ENCODE results near the gene CACNG4. TPM values are rescaled to one million over a fixed set of nuclear protein-coding genes. Genes with fewer than 3 reads are reported as not detected.
A peak's percentile ranks its signal among the peaks of the same experiment; 100 is the strongest.

The CACNG4 gene
- total RNA-seq, 1 donor, result not detected

GRCh38 chr17:67030641-67031040 lies 66.1 kb downstream of the CACNG4 start:
- no peak overlapping the region for H3K27ac ChIP-seq (ENCODE audit: low read depth, low read length)
- no peak overlapping the region for H3K4me2 ChIP-seq (ENCODE audit: insufficient read depth, low read length)
- no peaks in the 10 kb centered on the region for H3K79me2 ChIP-seq (ENCODE audit: insufficient read depth, low read length)
- no peaks in the 10 kb centered on the region for H3K9me3 ChIP-seq (ENCODE audit: low read depth, low read length)
- peaks cover 8% of the 10 kb centered on the region for H3K27me3 ChIP-seq (ENCODE audit: insufficient read depth, low read length)
- H3K4me3 ChIP-seq (ENCODE audit: insufficient read depth, low read length), result no peak overlapping the region
- no peak overlapping the region for H2AFZ ChIP-seq (ENCODE audit: low read length)
- no peaks in the 10 kb centered on the region for H3K4me1 ChIP-seq (ENCODE audit: insufficient read depth, low read length)
- no peaks in the 10 kb centered on the region for H3K36me3 ChIP-seq (ENCODE audit: insufficient read depth, low read length)
- TF ChIP-seq CTCF (IDR thresholded peaks at IDR 0.05; ENCODE audit: extremely low read depth, low read depth, low read length), result no peak
- no peak for DNase-seq (ENCODE audit: insufficient read length, low spot score, missing footprints)
- H4K20me1 ChIP-seq (ENCODE audit: insufficient read depth, low read length), result no peaks in the 10 kb centered on the region

- no peak overlapping the region for H2AFZ ChIP-seq (ENCODE audit: low read length)
- no peaks in the 10 kb centered on the region for H3K36me3 ChIP-seq (ENCODE audit: insufficient read depth, low read length)
- TF ChIP-seq CTCF (IDR thresholded peaks at IDR 0.05; ENCODE audit: extremely low read depth, low read depth, low read length), result no peak
- H3K4me1 ChIP-seq (ENCODE audit: insufficient read depth, low read length), result no peaks in the 10 kb centered on the region
- no peak overlapping the region for H3K4me2 ChIP-seq (ENCODE audit: insufficient read depth, low read length)
- no peaks in the 10 kb centered on the region for H4K20me1 ChIP-seq (ENCODE audit: insufficient read depth, low read length)
- H3K27ac ChIP-seq (ENCODE audit: low read depth, low read length), result no peak overlapping the region
- DNase-seq (ENCODE audit: insufficient read length, low spot score, missing footprints), result no peak
- no peaks in the 10 kb centered on the region for H3K9me3 ChIP-seq (ENCODE audit: low read depth, low read length)
- no peaks in the 10 kb centered on the region for H3K79me2 ChIP-seq (ENCODE audit: insufficient read depth, low read length)
- H3K4me3 ChIP-seq (ENCODE audit: insufficient read depth, low read length), result no peak overlapping the region
- peaks cover 8% of the 10 kb centered on the region for H3K27me3 ChIP-seq (ENCODE audit: insufficient read depth, low read length)
These were observed 67.9 kb downstream of the CACNG4 start for GRCh38 chr17:67032382-67032781.

- H3K4me2 ChIP-seq (ENCODE audit: insufficient read depth, low read length), result no peak overlapping the region
- peak; percentile 43 for DNase-seq (ENCODE audit: insufficient read length, low spot score, missing footprints)
- no peaks in the 10 kb centered on the region for H3K79me2 ChIP-seq (ENCODE audit: insufficient read depth, low read length)
- no peak overlapping the region for H3K27ac ChIP-seq (ENCODE audit: low read depth, low read length)
- H3K9me3 ChIP-seq (ENCODE audit: low read depth, low read length), result no peaks in the 10 kb centered on the region
- H2AFZ ChIP-seq (ENCODE audit: low read length), result no peak overlapping the region
- H3K4me1 ChIP-seq (ENCODE audit: insufficient read depth, low read length), result no peaks in the 10 kb centered on the region
- H3K4me3 ChIP-seq (ENCODE audit: insufficient read depth, low read length), result no peak overlapping the region
- H3K27me3 ChIP-seq (ENCODE audit: insufficient read depth, low read length), result peaks cover 8% of the 10 kb centered on the region
- H4K20me1 ChIP-seq (ENCODE audit: insufficient read depth, low read length), result no peaks in the 10 kb centered on the region
- no peak for TF ChIP-seq CTCF (IDR thresholded peaks at IDR 0.05; ENCODE audit: extremely low read depth, low read depth, low read length)
- H3K36me3 ChIP-seq (ENCODE audit: insufficient read depth, low read length), result no peaks in the 10 kb centered on the region
These were observed 68.5 kb downstream of the CACNG4 start for GRCh38 chr17:67032985-67033384.

- Histone ChIP-seq H2AFZ (ENCODE audit: low read length) (no peak overlapping the region), H3K9me3 (ENCODE audit: low read depth, low read length) (no peaks in the 10 kb centered on the region), H3K4me3 (ENCODE audit: insufficient read depth, low read length) (no peak overlapping the region), H3K4me1 (ENCODE audit: insufficient read depth, low read length) (no peaks in the 10 kb centered on the region), H3K79me2 (ENCODE audit: insufficient read depth, low read length) (no peaks in the 10 kb centered on the region), H4K20me1 (ENCODE audit: insufficient read depth, low read length) (no peaks in the 10 kb centered on the region), H3K36me3 (ENCODE audit: insufficient read depth, low read length) (no peaks in the 10 kb centered on the region), H3K27me3 (ENCODE audit: insufficient read depth, low read length) (peaks cover 8% of the 10 kb centered on the region), H3K4me2 (ENCODE audit: insufficient read depth, low read length) (no peak overlapping the region), H3K27ac (ENCODE audit: low read depth, low read length) (no peak overlapping the region)
- peak; percentile 14 for DNase-seq (ENCODE audit: insufficient read length, low spot score, missing footprints)
- TF ChIP-seq CTCF (IDR thresholded peaks at IDR 0.05; ENCODE audit: extremely low read depth, low read depth, low read length), result no peak
These were observed 69.1 kb downstream of the CACNG4 start for GRCh38 chr17:67033613-67034012.
